Astrocyte of the hippocampus (primary cell): Measurements from ENCODE around the gene IGF2R.
A peak's percentile ranks its signal among the peaks of the same experiment; 100 is the strongest.

Experiments
- DNase-seq: peaks from one replicate; pipeline ENCODE4 v3.0.0; 2011; ENCODE audit warnings: low read depth, low spot score

The IGF2R gene

GRCh38 chr6:160049346-160049745 is 80.5 kb downstream of the IGF2R start:
- no peak for DNase-seq

- no peak for DNase-seq
These were observed 81.1 kb downstream of the IGF2R start for GRCh38 chr6:160050022-160050421.

- DNase-seq: peak; percentile 52
These were observed 82.5 kb downstream of the IGF2R start for GRCh38 chr6:160051390-160051789.

GRCh38 chr6:160054271-160054670 is 85.4 kb downstream of the IGF2R start:
- no peak for DNase-seq

GRCh38 chr6:160054913-160055312 is 86.0 kb downstream of the IGF2R start:
- DNase-seq: no peak

GRCh38 chr6:160055378-160055777 is 86.5 kb downstream of the IGF2R start:
- DNase-seq: no peak

- DNase-seq: no peak
These were observed 86.9 kb downstream of the IGF2R start for GRCh38 chr6:160055813-160056212.

- DNase-seq: no peak
These were observed 88.2 kb downstream of the IGF2R start for GRCh38 chr6:160057080-160057479.

- DNase-seq: no peak
These were observed 89.8 kb downstream of the IGF2R start for GRCh38 chr6:160058603-160059215.

- DNase-seq: no peak
These were observed 91.3 kb downstream of the IGF2R start for GRCh38 chr6:160060221-160060620.

- DNase-seq: no peak
These were observed 92.1 kb downstream of the IGF2R start for GRCh38 chr6:160060920-160061447.

GRCh38 chr6:160063771-160064413 is 95.0 kb downstream of the IGF2R start:
- DNase-seq: no peak

GRCh38 chr6:160065200-160065599 is 96.3 kb downstream of the IGF2R start:
- DNase-seq: no peak

GRCh38 chr6:160067564-160067963 is 98.7 kb downstream of the IGF2R start:
- DNase-seq: no peak

GRCh38 chr6:160068346-160068745 is 99.5 kb downstream of the IGF2R start:
- no peak for DNase-seq

GRCh38 chr6:160069050-160069454 is 100.2 kb downstream of the IGF2R start:
- no peak for DNase-seq

GRCh38 chr6:160069459-160069858 is 100.6 kb downstream of the IGF2R start:
- no peak for DNase-seq

GRCh38 chr6:160070427-160070826 is 101.5 kb downstream of the IGF2R start:
- no peak for DNase-seq

GRCh38 chr6:160070831-160071230 is 101.9 kb downstream of the IGF2R start:
- DNase-seq: no peak

- DNase-seq: no peak
These were observed 103.2 kb downstream of the IGF2R start for GRCh38 chr6:160071805-160072690.

- no peak for DNase-seq
These were observed 104.4 kb downstream of the IGF2R start for GRCh38 chr6:160073272-160073671.

GRCh38 chr6:160076009-160076408 is 107.1 kb downstream of the IGF2R start:
- no peak for DNase-seq
